ENCODE data around the gene SFMBT1.

Gene SFMBT1

GRCh38 chr3:52920841-52921240 is 125.0 kb downstream of the SFMBT1 start:
- no peak for DNase-seq (ENCODE audit: low read depth in 3 of 3)

GRCh38 chr3:52917044-52917443 is 128.8 kb downstream of the SFMBT1 start:
- DNase-seq (ENCODE audit: low read depth in 3 of 3) = no peak

DNA sequence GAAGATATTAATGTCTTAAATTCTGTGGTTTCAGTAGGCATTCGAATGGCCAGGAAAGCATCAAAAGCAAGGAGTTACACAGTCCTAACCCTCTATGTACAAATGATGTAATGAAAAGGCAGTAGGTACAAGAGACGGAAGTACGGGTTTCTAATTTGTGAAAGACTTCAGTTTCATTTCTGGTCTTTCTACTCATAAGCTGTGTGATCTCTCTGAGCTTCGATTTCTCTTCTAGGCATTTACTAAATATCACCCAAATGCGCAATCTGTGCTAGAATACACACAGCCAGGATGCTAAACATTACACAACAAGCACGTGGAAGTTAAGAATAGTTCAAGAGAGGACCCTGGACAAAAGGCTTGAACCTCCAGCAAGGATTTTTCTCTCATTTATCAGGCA is 130.6 kb downstream of the SFMBT1 start:
- DNase-seq (ENCODE audit: low read depth in 3 of 3) = no peak

DNA sequence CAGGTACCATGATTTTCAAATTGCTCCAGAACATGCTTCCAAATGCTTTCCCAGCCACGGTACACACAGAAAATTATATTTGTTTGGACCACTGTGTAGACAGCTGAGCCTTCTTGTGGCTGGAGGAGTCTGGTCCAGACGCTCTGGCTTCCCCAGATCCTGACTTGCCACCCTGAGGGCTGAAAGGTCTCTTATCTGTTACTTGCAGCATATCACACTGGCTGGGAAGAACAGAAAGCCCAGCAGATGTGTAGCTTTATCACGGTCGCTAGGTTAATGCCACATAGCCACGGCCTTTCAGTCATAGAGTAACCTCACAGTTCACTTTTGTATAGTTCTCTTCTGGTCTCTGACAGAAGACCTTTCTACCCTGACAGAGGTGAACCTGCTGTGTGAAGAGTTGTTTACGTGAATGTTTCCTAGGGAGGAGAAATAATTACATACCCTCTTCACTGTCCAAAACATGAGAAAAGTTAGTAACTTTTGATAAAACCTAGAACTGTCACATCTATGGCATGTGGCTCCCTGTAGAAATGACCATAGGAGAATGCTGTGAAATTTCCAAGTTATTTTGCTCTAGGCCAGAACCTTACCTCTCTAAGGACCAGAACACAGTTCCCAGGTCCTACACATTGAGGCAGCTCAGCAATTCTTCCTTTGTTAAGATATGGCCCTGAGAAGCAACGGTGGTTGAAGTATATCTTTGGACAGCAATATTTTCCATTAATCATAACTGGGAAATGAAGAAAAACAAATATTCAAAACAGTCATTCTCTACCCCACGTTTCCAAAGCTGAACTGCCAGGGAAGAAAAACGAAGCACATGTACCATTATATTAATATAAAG is 132.8 kb downstream of the SFMBT1 start:
- DNase-seq (ENCODE audit: low read depth in 3 of 3) = no peak

- DNase-seq (ENCODE audit: low read depth in 3 of 3) = no peak
Observed at GRCh38 chr3:52910823-52911222, 135.1 kb downstream of the SFMBT1 start.

DNA sequence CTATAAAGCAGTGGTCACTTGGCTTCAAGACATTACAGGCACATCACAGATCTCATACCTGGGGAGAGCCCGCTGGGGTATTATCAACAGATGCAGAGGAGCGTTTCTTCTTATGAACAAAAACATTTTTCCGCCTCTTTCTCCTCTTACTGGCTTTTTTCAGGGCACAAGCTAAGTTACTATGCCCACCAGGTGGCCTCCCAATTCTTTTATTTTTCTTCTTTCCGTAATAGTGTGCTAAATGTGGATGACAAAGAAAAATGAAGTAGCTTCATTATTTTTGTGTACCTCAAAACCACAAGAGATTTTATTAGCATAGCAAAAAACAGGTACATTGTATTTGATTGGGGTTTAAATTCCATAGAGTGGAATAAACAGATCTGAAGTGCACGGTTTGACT is 138.4 kb downstream of the SFMBT1 start:
- no peak for DNase-seq (ENCODE audit: low read depth in 3 of 3)

GRCh38 chr3:52904552-52904951 is 141.3 kb downstream of the SFMBT1 start:
- no peak for DNase-seq (ENCODE audit: low read depth in 3 of 3)

GRCh38 chr3:52904000-52904399 is 141.9 kb downstream of the SFMBT1 start:
- DNase-seq (ENCODE audit: low read depth in 3 of 3) = no peak

- peak; percentile 69 to 83 (median 75) for DNase-seq (ENCODE audit: low read depth in 3 of 3)
Observed at GRCh38 chr3:52897130-52898122, 148.4 kb downstream of the SFMBT1 start, which contains the start of gene STIMATE. TSS of gene STIMATE (minus strand) at chr3:52897548. CDS start at chr3:52897450, 98 bp downstream.

DNA sequence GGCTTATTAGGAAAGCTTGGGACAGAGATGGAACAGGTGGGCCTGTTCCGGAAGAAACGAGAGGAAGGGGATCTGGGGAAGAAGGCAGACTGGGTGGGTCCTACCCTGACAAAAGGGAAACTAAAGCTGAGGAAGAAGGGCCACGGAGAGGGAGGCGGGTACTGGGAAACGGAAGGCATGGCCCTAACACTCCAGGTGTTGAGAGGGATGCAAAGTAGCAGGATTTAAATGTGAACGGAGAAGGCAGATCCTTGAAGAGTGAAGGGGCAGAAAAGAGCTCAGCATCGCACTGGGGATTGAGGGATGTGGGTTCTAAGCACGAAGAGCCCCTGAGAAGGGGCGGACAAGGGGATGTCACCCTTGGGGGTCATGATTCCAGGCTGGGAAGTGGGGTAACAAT is 149.3 kb downstream of the SFMBT1 start:
- no peak for DNase-seq (ENCODE audit: low read depth in 3 of 3)

- no peak for DNase-seq (ENCODE audit: low read depth in 3 of 3)
Observed at GRCh38 chr3:52896151-52896550, 149.7 kb downstream of the SFMBT1 start.

DNA sequence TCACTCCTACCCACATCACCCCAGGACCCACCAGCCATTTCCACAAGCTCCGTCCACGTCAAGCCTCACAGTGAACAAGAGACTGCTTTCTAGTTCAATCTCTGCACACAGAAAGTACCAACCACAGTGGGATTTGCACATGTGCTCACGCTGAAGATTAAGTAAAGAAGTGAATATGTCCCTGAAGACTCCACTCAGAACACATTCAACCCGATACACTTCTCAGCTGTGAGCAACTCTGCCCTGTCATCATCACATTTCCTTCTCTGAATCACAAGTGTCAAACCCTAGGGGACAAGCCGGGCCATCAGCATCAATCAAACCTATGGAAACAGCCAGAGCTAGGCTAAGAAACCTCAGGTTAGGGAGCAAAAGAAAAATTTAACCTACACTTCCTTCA is 150.5 kb downstream of the SFMBT1 start:
- DNase-seq (ENCODE audit: low read depth in 3 of 3) = peak in 1 of 3 donors; percentile 26

DNA sequence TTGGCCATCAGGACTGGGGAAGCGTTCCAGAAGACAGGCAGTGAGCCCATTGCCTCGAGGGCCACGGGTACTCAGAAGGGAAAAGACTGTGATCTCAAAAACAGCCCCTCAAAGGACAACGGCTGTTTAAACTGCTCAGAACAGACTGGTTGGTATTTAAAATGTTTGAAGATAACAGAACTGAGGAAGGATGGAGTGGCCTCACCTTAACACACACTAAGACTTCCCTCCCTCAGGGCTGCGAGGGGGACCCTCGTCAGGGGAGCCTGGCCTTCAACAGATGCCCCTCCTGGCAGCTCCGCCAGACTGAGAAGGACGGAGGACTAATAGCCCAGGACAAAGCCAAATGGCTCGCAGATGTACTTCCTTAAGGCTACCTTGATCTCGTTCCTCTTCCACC is 151.1 kb downstream of the SFMBT1 start:
- no peak for DNase-seq (ENCODE audit: low read depth in 3 of 3)

DNA sequence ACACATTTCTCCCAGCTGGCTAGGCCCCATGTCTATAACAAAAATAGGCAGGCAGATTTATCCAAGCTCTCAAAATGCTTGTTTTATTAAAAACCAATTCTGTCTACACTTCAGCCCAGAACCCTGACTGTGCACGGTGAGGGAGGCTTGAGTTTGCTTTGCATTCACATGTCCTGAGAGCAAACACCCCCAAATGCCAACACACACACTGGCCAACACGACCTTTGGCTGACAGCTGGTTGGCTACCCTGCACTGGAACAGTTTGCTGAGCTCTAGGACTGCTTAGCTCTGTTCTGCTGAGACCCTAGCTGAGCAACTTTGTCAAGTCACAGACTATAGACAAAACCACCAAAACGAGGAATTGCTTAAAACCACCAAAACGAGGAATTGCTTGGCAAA is 152.2 kb downstream of the SFMBT1 start:
- DNase-seq (ENCODE audit: low read depth in 3 of 3) = no peak

DNA sequence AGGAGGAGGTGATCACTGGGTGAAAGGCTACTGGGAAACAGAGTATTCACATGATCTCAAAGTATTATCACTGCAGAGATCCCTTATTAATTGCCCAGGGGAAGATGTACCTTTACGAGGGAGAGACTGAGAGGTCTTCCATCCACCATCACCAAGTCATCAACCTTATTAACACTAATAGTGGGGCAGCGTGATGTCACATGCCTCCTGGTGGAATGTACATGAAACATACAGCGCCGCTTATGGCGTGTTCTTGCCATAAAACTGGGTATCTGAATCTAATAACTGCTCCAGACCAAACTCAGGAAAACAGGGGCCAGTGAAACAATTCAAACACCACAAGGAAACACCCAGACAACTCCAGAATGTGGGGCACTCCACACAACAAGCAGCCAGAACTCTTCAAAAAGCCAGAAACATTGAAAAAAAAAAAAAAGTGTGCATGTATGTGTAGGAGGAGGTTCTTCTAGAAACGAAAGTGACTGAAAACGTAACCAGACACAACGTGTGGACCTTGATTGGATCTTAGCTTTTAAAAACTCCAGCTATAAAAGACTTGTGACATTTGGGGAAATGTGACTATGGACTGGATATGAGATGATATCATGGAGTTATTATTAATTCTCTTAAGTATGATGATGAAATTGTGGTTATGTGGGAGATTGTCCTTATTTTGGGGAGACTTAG is 153.1 kb downstream of the SFMBT1 start:
- no peak for DNase-seq (ENCODE audit: low read depth in 3 of 3)

DNA sequence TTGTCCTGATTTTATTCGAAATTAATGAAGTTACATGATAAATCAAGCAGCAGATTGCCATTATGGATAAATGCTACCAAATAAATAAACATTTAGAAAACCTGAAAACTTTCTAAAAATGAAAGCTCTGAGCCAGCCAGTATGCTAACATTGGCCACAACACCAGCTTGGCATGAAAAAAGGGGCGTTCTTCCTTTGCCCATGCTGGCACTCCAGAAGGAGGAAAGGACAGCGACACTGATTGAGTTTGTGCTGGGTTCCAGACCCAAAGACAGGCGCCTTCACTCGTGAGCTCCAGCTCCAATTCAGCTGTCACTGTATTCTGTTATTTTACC is 153.6 kb downstream of the SFMBT1 start:
- DNase-seq (ENCODE audit: low read depth in 3 of 3) = no peak

GRCh38 chr3:52891615-52892081 is 154.2 kb downstream of the SFMBT1 start:
- no peak for DNase-seq (ENCODE audit: low read depth in 3 of 3)

- DNase-seq (ENCODE audit: low read depth in 3 of 3) = no peak
Observed at GRCh38 chr3:52891164-52891563, 154.7 kb downstream of the SFMBT1 start.

DNA sequence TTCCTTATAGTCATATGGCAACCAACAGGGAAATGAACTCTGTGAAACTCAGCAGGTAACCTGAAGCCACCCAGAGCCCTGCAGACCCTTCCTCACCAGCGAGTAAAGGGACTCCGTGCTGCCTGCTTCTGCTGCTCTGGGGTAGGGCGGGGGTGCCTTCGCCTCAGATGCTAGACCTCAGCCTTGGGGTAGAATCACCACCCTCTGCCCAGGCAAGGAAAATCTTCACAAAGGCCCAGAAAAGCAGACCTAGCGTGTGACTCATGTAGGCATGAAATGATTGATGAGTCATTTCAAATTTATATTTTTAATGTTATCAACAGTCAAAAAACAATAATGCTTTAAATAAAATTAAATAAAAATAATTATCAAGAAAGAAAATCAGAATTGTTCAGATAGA is 155.1 kb downstream of the SFMBT1 start:
- DNase-seq (ENCODE audit: low read depth in 3 of 3) = peak in 1 of 3 donors; percentile 22

DNA sequence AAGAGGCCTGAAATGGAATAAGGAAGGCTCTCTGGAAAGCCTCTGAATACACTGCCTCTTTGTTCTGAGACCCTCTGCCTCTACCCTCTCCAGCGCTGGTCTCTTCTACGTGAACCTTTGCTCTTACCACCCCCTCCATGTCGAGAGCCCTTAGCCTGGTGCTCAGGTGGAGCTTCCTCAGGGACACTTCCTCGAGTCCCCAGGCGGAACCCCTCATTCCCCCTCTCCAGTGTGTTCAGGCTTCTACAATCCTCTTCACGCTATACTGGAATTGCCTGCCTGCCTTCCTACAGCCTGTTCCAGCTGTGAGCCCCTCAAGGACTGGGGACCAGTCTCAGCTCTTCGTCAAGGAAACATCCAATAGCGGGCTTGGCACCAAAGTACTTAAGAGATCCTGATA is 156.0 kb downstream of the SFMBT1 start:
- DNase-seq (ENCODE audit: low read depth in 3 of 3) = no peak

DNA sequence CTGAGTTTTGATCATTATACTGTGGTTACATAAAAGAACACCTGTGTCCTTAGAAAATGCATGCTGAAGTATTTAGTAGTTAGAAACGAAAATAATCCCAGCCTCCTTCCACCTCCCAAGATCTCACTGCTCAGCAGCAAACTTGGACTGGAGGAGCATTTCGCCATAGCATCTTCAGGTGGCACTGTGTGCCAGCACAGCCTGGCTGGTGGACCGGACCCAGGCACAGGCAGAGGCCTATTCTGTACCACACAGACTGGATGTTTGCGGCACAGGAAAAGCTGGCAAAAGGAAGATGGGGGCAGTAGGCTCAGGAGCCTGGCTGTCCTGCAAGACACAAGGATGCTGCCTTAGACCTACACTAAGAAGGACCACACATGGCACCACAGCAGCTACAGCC is 158.7 kb downstream of the SFMBT1 start:
- DNase-seq (ENCODE audit: low read depth in 3 of 3) = no peak
